Measurements from ENCODE around the gene COX6A1. TPM values are rescaled to one million over a fixed set of nuclear protein-coding genes. Genes with fewer than 3 reads are reported as not detected.

Gene COX6A1
- total RNA-seq, 1 donor from 2014 or later, result 142 TPM

GRCh38 chr12:120463712-120464111 is 25.8 kb downstream of the COX6A1 start:
- no peak for TF ChIP-seq CTCF (IDR thresholded peaks at IDR 0.05; ENCODE audit: borderline replicate concordance)
- intact Hi-C loops (cut with micrococcal nuclease), result no loop called here
- Histone ChIP-seq H3K27me3 (ENCODE audit: low read depth) (no peaks in the 10 kb centered on the region), H3K4me3 (no peak overlapping the region), H3K9me3 (replicated peaks) (no peaks in the 10 kb centered on the region), H3K36me3 (peaks cover 78% of the 10 kb centered on the region), H3K27ac (replicated peaks) (no peak overlapping the region), H3K4me1 (peaks cover 36% of the 10 kb centered on the region)
- DNase-seq, result no peak

- Histone ChIP-seq H3K27me3 (ENCODE audit: low read depth) (no peaks in the 10 kb centered on the region), H3K4me1 (peaks cover 54% of the 10 kb centered on the region)
- TF ChIP-seq CTCF (IDR thresholded peaks at IDR 0.05; ENCODE audit: borderline replicate concordance), result no peak
These were observed 27.8 kb downstream of the COX6A1 start for GRCh38 chr12:120465756-120466155.

GRCh38 chr12:120466560-120467315 is 28.8 kb downstream of the COX6A1 start:
- H3K36me3 ChIP-seq, result peaks cover 47% of the 10 kb centered on the region
- H3K4me3 ChIP-seq, result no peak overlapping the region
- peak overlapping the region; percentile 50 for H3K27ac ChIP-seq (replicated peaks)
- H3K27me3 ChIP-seq (ENCODE audit: low read depth), result no peaks in the 10 kb centered on the region
- intact Hi-C loops (cut with micrococcal nuclease), result no loop called here
- no peaks in the 10 kb centered on the region for H3K9me3 ChIP-seq (replicated peaks)
- peak; percentile 57 for TF ChIP-seq CTCF (IDR thresholded peaks at IDR 0.05; ENCODE audit: borderline replicate concordance)
- no peak for DNase-seq
- peaks cover 62% of the 10 kb centered on the region for H3K4me1 ChIP-seq

More at GRCh38 chr12:120465756-120466155, 27.8 kb downstream of the COX6A1 start:
- H3K36me3 ChIP-seq, result peaks cover 57% of the 10 kb centered on the region
- no peak for DNase-seq
- no peak overlapping the region for H3K27ac ChIP-seq (replicated peaks)
- intact Hi-C loops (cut with micrococcal nuclease), result no loop called here
- H3K9me3 ChIP-seq (replicated peaks), result no peaks in the 10 kb centered on the region
- no peak overlapping the region for H3K4me3 ChIP-seq

- no peak overlapping the region for H3K27ac ChIP-seq (replicated peaks)
- peaks cover 40% of the 10 kb centered on the region for H3K36me3 ChIP-seq
- no peaks in the 10 kb centered on the region for H3K27me3 ChIP-seq (ENCODE audit: low read depth)
- intact Hi-C loops (cut with micrococcal nuclease), result no loop called here
- DNase-seq, result no peak
- H3K9me3 ChIP-seq (replicated peaks), result no peaks in the 10 kb centered on the region
- no peak for TF ChIP-seq CTCF (IDR thresholded peaks at IDR 0.05; ENCODE audit: borderline replicate concordance)
- peak overlapping the region; percentile 83 for H3K4me3 ChIP-seq
- H3K4me1 ChIP-seq, result peaks cover 62% of the 10 kb centered on the region
These were observed 29.5 kb downstream of the COX6A1 start for GRCh38 chr12:120467439-120467838.

- H3K4me3 ChIP-seq, result peak overlapping the region; percentile 83
- peaks cover 62% of the 10 kb centered on the region for H3K4me1 ChIP-seq
- no peak for DNase-seq
- no peak for TF ChIP-seq CTCF (IDR thresholded peaks at IDR 0.05; ENCODE audit: borderline replicate concordance)
- peaks cover 31% of the 10 kb centered on the region for H3K36me3 ChIP-seq
- no peaks in the 10 kb centered on the region for H3K27me3 ChIP-seq (ENCODE audit: low read depth)
- intact Hi-C loops (cut with micrococcal nuclease), result no loop called here
- H3K27ac ChIP-seq (replicated peaks), result peak overlapping the region; percentile 96
- H3K9me3 ChIP-seq (replicated peaks), result no peaks in the 10 kb centered on the region
These were observed 30.5 kb downstream of the COX6A1 start for GRCh38 chr12:120468325-120468820.
